IMR-90 (cell line): ENCODE measurements around the gene IRF6. TPM values are rescaled to one million over a fixed set of nuclear protein-coding genes. Genes with fewer than 3 reads are reported as not detected.

Experiments
- ATAC-seq: fragments of 200-7000 bp; cut with Tn5 transposase; 2 replicates; pipeline ENCODE4 v1.9.1; 2020; ENCODE audit warnings: low read depth, mild to moderate bottlenecking, moderate library complexity
- BruUV-seq: library from RNA; stranded (reverse); fragments of 400-500 nt; replicated peaks from 2 replicates; lab custom pipeline; 2021; lab: Mats Ljungman, UMichigan
- CTCF ChIA-PET: fragments of 300-600 bp; formaldehyde crosslinking; extraction: SDS; loops from one replicate; lab custom pipeline; 2021; ENCODE audit warnings: antibody characterized with exemption; lab: Yijun Ruan, JAX
- POLR2A ChIA-PET: fragments of 300-600 bp; sonication (Branson Sonifier 250); formaldehyde crosslinking; loops from one replicate; lab custom pipeline; 2022; ENCODE audit warnings: antibody characterized with exemption; ENCODE audit not compliant: unreplicated experiment; lab: Charles Lee
- DNase-seq: peaks from one replicate; pipeline ENCODE4 v3.0.0; 2013
- H2AFZ ChIP-seq: replicated peaks from 2 replicates; pipeline ENCODE3; 2013; ENCODE audit warnings: low read length, mild to moderate bottlenecking; ENCODE audit not compliant: poor library complexity
- H2AK5ac ChIP-seq: 2 replicates; pipeline ENCODE4 v1.6.1; 2013; ENCODE audit warnings: low read depth, low read length, inconsistent platforms
- H2AK9ac ChIP-seq: replicated peaks from 2 replicates; pipeline ENCODE3; 2013; ENCODE audit warnings: mild to moderate bottlenecking, low read depth, low read length, moderate library complexity; ENCODE audit not compliant: poor library complexity
- H2BK120ac ChIP-seq: 2 replicates; pipeline ENCODE4 v1.6.1; 2013; ENCODE audit warnings: low read depth, low read length, inconsistent platforms
- H2BK15ac ChIP-seq: 3 replicates; pipeline ENCODE4 v1.6.1; 2013; ENCODE audit warnings: low read depth, low read length, inconsistent platforms
- H2BK20ac ChIP-seq: 2 replicates; pipeline ENCODE4 v1.6.1; 2013; ENCODE audit warnings: low read depth, mild to moderate bottlenecking, inconsistent platforms, low read length, moderate library complexity
- H2BK5ac ChIP-seq: 2 replicates; pipeline ENCODE4 v1.6.1; 2013; ENCODE audit warnings: mild to moderate bottlenecking, low read depth, low read length, inconsistent platforms; ENCODE audit not compliant: poor library complexity, severe bottlenecking
- H3K14ac ChIP-seq: replicated peaks from 2 replicates; pipeline ENCODE4 v1.6.1; 2013; ENCODE audit warnings: low read depth, low read length, inconsistent platforms
- H3K18ac ChIP-seq: 2 replicates; pipeline ENCODE4 v1.6.1; 2013; ENCODE audit warnings: low read depth, low read length, control low read depth
- H3K23ac ChIP-seq: 2 replicates; pipeline ENCODE4 v1.6.1; 2013; ENCODE audit warnings: low read depth, low read length, inconsistent platforms
- H3K27ac ChIP-seq: 2 replicates; pipeline ENCODE4 v1.5.1; 2013; ENCODE audit warnings: mild to moderate bottlenecking, control low read depth, low read length; ENCODE audit not compliant: insufficient read depth
- H3K27me3 ChIP-seq: 2 replicates; pipeline ENCODE4 v1.6.1; 2013; ENCODE audit warnings: low read length; ENCODE audit not compliant: control insufficient read depth, insufficient read depth
- H3K36me3 ChIP-seq: 2 replicates; pipeline ENCODE4 v1.6.1; 2013; ENCODE audit warnings: low read length, mixed read lengths; ENCODE audit not compliant: control insufficient read depth, insufficient read depth
- H3K4ac ChIP-seq: 2 replicates; pipeline ENCODE4 v1.6.1; 2013; ENCODE audit warnings: low read depth, low read length, inconsistent platforms
- H3K4me1 ChIP-seq: 2 replicates; pipeline ENCODE4 v1.6.1; 2013; ENCODE audit warnings: low read length, mixed read lengths; ENCODE audit not compliant: control insufficient read depth, insufficient read depth
- H3K4me2 ChIP-seq: 2 replicates; pipeline ENCODE4 v1.6.1; 2013; ENCODE audit warnings: low read depth, mild to moderate bottlenecking, control low read depth, low read length, moderate library complexity
- H3K4me3 ChIP-seq: 2 replicates; pipeline ENCODE4 v1.5.1; 2013; ENCODE audit warnings: low read depth, mild to moderate bottlenecking, control low read depth, low read length, moderate library complexity; ENCODE audit not compliant: insufficient read depth
- H3K56ac ChIP-seq: 2 replicates; pipeline ENCODE4 v1.6.1; 2013; ENCODE audit warnings: low read length, inconsistent platforms; ENCODE audit not compliant: insufficient read depth; ENCODE audit errors: extremely low read depth
- H3K79me1 ChIP-seq, 2 experiments: 2 replicates each; pipeline ENCODE4 v1.6.1; 2013; ENCODE audit warnings: low read length in 2 of 2, inconsistent platforms in 1 of 2, low read depth in 1 of 2
- H3K9ac ChIP-seq: 2 replicates; pipeline ENCODE4 v1.6.1; 2013; ENCODE audit warnings: low read depth, low read length, control low read depth
- H3K9me1 ChIP-seq: 2 replicates; pipeline ENCODE4 v1.6.1; 2013; ENCODE audit warnings: low read length, inconsistent platforms; ENCODE audit not compliant: insufficient read depth
- H3K9me3 ChIP-seq: 2 replicates; pipeline ENCODE4 v1.6.1; 2013; ENCODE audit warnings: low read length; ENCODE audit not compliant: control insufficient read depth, insufficient read depth
- H4K20me1 ChIP-seq: 2 replicates; pipeline ENCODE4 v1.6.1; 2013; ENCODE audit warnings: low read length, inconsistent platforms; ENCODE audit not compliant: insufficient read depth
- H4K5ac ChIP-seq: 2 replicates; pipeline ENCODE4 v1.6.1; 2013; ENCODE audit warnings: mild to moderate bottlenecking, low read depth, low read length, control low read depth
- H4K8ac ChIP-seq, 2 experiments: 2 replicates each; pipeline ENCODE4 v1.6.1; 2013; ENCODE audit warnings: low read depth in 2 of 2, low read length in 2 of 2, control low read depth in 1 of 2, inconsistent platforms in 1 of 2
- H4K91ac ChIP-seq: 2 replicates; pipeline ENCODE4 v1.6.1; 2013; ENCODE audit warnings: low read depth, low read length, inconsistent platforms; ENCODE audit not compliant: insufficient read depth
- BHLHE40 ChIP-seq: fragments of 150-350 bp; IDR thresholded peaks from 2 replicates; pipeline ENCODE4 v1.6.1; 2016; ENCODE audit warnings: mild to moderate bottlenecking, low read depth, low read length
- CEBPB ChIP-seq: IDR thresholded peaks from 2 replicates; pipeline ENCODE4 v1.6.1; 2012; ENCODE audit warnings: low read depth, low read length, improper control_type of control experiment
- CHD1 ChIP-seq: IDR thresholded peaks from 2 replicates; pipeline ENCODE4 v1.6.1; 2012; ENCODE audit warnings: low read depth, low read length, improper control_type of control experiment
- ELK1 ChIP-seq: fragments of 150-350 bp; IDR thresholded peaks from 2 replicates; pipeline ENCODE4 v1.6.1; 2016; ENCODE audit warnings: low read depth, mild to moderate bottlenecking, low read length, moderate library complexity, borderline replicate concordance
- FOS ChIP-seq: fragments of 150-350 bp; IDR thresholded peaks from 2 replicates; pipeline ENCODE4 v1.6.1; 2016; ENCODE audit warnings: low read depth, low read length
- MAFK ChIP-seq: IDR thresholded peaks from 2 replicates; pipeline ENCODE4 v1.6.1; 2012; ENCODE audit warnings: low read depth, low read length, improper control_type of control experiment
- MAZ ChIP-seq: IDR thresholded peaks from 2 replicates; pipeline ENCODE4 v1.6.1; 2012; ENCODE audit warnings: low read depth, mild to moderate bottlenecking, low read length, improper control_type of control experiment, moderate library complexity, borderline replicate concordance
- MXI1 ChIP-seq: IDR thresholded peaks from 2 replicates; pipeline ENCODE4 v1.6.1; 2012; ENCODE audit warnings: low read depth, mild to moderate bottlenecking, low read length, moderate library complexity, borderline replicate concordance
- NFE2L2 ChIP-seq: fragments of 150-350 bp; IDR thresholded peaks from 2 replicates; pipeline ENCODE4 v1.6.1; 2016; ENCODE audit warnings: low read depth, mild to moderate bottlenecking, low read length
- POLR2A ChIP-seq: IDR thresholded peaks from 2 replicates; pipeline ENCODE4 v1.6.1; 2012; ENCODE audit warnings: mild to moderate bottlenecking, low read depth, low read length
- RAD21 ChIP-seq: IDR thresholded peaks from 2 replicates; pipeline ENCODE4 v1.6.1; 2012; ENCODE audit warnings: low read length, improper control_type of control experiment
- RCOR1 ChIP-seq: IDR thresholded peaks from 2 replicates; pipeline ENCODE4 v1.6.1; 2012; ENCODE audit warnings: mild to moderate bottlenecking, low read length, improper control_type of control experiment; ENCODE audit not compliant: insufficient replicate concordance
- RFX5 ChIP-seq: IDR thresholded peaks from 2 replicates; pipeline ENCODE4 v1.8.0; 2012; ENCODE audit warnings: low read depth, mild to moderate bottlenecking, low read length, moderate library complexity
- whole genome bisulfite sequencing, 2 experiments: methylation state at CpG; one replicate each; pipeline versions ENCODE4 v1.1.5 to v1.1.7; 2013; ENCODE audit warnings: missing lambda C conversion rate in 2 of 2; ENCODE audit not compliant: insufficient read length in 1 of 2; ENCODE audit errors: extremely low coverage in 2 of 2; 5-methylcytosine and 5-hydroxymethylcytosine counted together
- dilution Hi-C: fragments of 300-500 bp; cut with HindIII; formaldehyde crosslinking; loops from one replicate; pipeline ENCODE4 v1.14.3; 2018; ENCODE audit warnings: low sequenced_read_pairs; ENCODE audit not compliant: unreplicated experiment
- in situ Hi-C: fragments of 300-500 bp; cut with MboI; formaldehyde crosslinking; loops from 3 replicates; pipeline ENCODE4 v1.14.3; 2019; ENCODE audit warnings: low sequenced_read_pairs, inconsistent platforms, mixed read lengths
- intact Hi-C: fragments of 100-400 bp; cut with micrococcal nuclease; formaldehyde crosslinking; loops from 2 replicates; pipeline ENCODE4 v1.10.0; 2022
- polyA plus RNA-seq, 3 experiments: library from polyadenylated mRNA; depleted of rRNA; stranded (reverse); fragments of >200 nt; gene quantifications; 2 replicates each; pipeline ENCODE4 v1.2.3, GENCODE V29; 2012; ENCODE audit warnings: low replicate concordance in 1 of 3
- total RNA-seq: library from RNA; depleted of rRNA; stranded (reverse); fragments of >200 nt; gene quantifications from 2 replicates; pipeline ENCODE4 v1.2.3, GENCODE V29; 2012
- TF ChIP-seq, protein P1 (sequence below): fragments of 150-350 bp; IDR thresholded peaks from 2 replicates; pipeline ENCODE4 v1.6.1; 2017; ENCODE audit warnings: mild to moderate bottlenecking, antibody characterized with exemption, low read length, low read depth
- TF ChIP-seq, protein P2 (sequence below): conservative IDR thresholded peaks from 2 replicates; pipeline ENCODE4 v1.5.1; 2012; ENCODE audit warnings: mild to moderate bottlenecking, low read depth, low read length, improper control_type of control experiment

IRF6 gene
- total and polyA plus RNA-seq, 2 of the 4 experiments (the other 2 are of a cell fraction) = 1.2 to 2.9 TPM

- no peak overlapping the region for H3K27ac ChIP-seq
- ChIA-PET POLR2A (no interaction called here), CTCF (interaction anchor here (1.5 kb wide), 1 partner anchor 9 kb away, joined by 7 read pairs; no protein-coding TSS in a partner anchor)
- H3K4me1 ChIP-seq = no peaks in the 10 kb centered on the region
- WGBS, 2 experiments = 71% methylated on average over 1 of the region's 4 CpGs; no CpG with 5 or more reads in 1 of the 2 experiments
- H3K9me1 ChIP-seq = no peaks in the 10 kb centered on the region
- in situ Hi-C loops (no loop called here), dilution Hi-C loops (loop anchor here (25.0 kb wide), 1 partner anchor 173 kb away; no protein-coding TSS in a partner anchor), intact Hi-C loops (no loop called here)
- H2AK9ac ChIP-seq = no peak overlapping the region
- H3K23ac ChIP-seq = no peak overlapping the region
- no peak overlapping the region for H2AFZ ChIP-seq
- H2BK15ac ChIP-seq = no peak overlapping the region
- H3K9me3 ChIP-seq = no peaks in the 10 kb centered on the region
- H2BK5ac ChIP-seq = no peak overlapping the region
- H3K18ac ChIP-seq = no peak overlapping the region
- H3K36me3 ChIP-seq = no peaks in the 10 kb centered on the region
- no peak overlapping the region for H3K14ac ChIP-seq
- no peaks in the 10 kb centered on the region for H3K79me1 ChIP-seq
- H3K4me3 ChIP-seq = no peak overlapping the region
- no peak overlapping the region for H3K9ac ChIP-seq
- ATAC-seq = no peak
- H4K20me1 ChIP-seq = no peaks in the 10 kb centered on the region
- H3K56ac ChIP-seq = no peak overlapping the region
- BruUV-seq = no TSS peak
- no peak overlapping the region for H3K4me2 ChIP-seq
- no peak overlapping the region for H2BK20ac ChIP-seq
- no peak overlapping the region for H2AK5ac ChIP-seq
- no peak overlapping the region for H2BK120ac ChIP-seq
- TF ChIP-seq MXI1 (no peak), ELK1 (no peak), FOS (no peak), RAD21 (no peak), NFE2L2 (no peak), CHD1 (no peak), MAZ (no peak), POLR2A (no peak), RFX5 (no peak), MAFK (no peak), RCOR1 (no peak), BHLHE40 (no peak), CEBPB (no peak)
- TF ChIP-seq, protein P1, sequence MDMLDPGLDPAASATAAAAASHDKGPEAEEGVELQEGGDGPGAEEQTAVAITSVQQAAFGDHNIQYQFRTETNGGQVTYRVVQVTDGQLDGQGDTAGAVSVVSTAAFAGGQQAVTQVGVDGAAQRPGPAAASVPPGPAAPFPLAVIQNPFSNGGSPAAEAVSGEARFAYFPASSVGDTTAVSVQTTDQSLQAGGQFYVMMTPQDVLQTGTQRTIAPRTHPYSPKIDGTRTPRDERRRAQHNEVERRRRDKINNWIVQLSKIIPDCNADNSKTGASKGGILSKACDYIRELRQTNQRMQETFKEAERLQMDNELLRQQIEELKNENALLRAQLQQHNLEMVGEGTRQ = no peak
- TF ChIP-seq, protein P2, sequence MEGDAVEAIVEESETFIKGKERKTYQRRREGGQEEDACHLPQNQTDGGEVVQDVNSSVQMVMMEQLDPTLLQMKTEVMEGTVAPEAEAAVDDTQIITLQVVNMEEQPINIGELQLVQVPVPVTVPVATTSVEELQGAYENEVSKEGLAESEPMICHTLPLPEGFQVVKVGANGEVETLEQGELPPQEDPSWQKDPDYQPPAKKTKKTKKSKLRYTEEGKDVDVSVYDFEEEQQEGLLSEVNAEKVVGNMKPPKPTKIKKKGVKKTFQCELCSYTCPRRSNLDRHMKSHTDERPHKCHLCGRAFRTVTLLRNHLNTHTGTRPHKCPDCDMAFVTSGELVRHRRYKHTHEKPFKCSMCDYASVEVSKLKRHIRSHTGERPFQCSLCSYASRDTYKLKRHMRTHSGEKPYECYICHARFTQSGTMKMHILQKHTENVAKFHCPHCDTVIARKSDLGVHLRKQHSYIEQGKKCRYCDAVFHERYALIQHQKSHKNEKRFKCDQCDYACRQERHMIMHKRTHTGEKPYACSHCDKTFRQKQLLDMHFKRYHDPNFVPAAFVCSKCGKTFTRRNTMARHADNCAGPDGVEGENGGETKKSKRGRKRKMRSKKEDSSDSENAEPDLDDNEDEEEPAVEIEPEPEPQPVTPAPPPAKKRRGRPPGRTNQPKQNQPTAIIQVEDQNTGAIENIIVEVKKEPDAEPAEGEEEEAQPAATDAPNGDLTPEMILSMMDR = no peak
- no peaks in the 10 kb centered on the region for H3K27me3 ChIP-seq
- DNase-seq = no peak
- no peak overlapping the region for H4K91ac ChIP-seq
- no peak overlapping the region for H4K5ac ChIP-seq
- no peak overlapping the region for H3K4ac ChIP-seq
- H4K8ac ChIP-seq = no peak overlapping the region
Observed at GRCh38 chr1:209813902-209814301, 8.0 kb upstream of the IRF6 start.
